ENCODE data around the gene CCDC7.

GRCh38 chr10:32751582-32751981 lies 305.6 kb downstream of the CCDC7 start:
- TF ChIP-seq, protein P1, sequence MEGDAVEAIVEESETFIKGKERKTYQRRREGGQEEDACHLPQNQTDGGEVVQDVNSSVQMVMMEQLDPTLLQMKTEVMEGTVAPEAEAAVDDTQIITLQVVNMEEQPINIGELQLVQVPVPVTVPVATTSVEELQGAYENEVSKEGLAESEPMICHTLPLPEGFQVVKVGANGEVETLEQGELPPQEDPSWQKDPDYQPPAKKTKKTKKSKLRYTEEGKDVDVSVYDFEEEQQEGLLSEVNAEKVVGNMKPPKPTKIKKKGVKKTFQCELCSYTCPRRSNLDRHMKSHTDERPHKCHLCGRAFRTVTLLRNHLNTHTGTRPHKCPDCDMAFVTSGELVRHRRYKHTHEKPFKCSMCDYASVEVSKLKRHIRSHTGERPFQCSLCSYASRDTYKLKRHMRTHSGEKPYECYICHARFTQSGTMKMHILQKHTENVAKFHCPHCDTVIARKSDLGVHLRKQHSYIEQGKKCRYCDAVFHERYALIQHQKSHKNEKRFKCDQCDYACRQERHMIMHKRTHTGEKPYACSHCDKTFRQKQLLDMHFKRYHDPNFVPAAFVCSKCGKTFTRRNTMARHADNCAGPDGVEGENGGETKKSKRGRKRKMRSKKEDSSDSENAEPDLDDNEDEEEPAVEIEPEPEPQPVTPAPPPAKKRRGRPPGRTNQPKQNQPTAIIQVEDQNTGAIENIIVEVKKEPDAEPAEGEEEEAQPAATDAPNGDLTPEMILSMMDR (IDR thresholded peaks at IDR 0.05) = no peak
- TF ChIP-seq POLR2A (IDR thresholded peaks at IDR 0.05) = no peak
